ENCODE results near the gene OR10A6. TPM values are rescaled to one million over a fixed set of nuclear protein-coding genes. Genes with fewer than 3 reads are reported as not detected.

OR10A6 gene
- total RNA-seq, 4 donors from 2014 or later, result not detected

GRCh38 chr11:7964873-7965272 lies 33.8 kb upstream of the OR10A6 start:
- no peak overlapping the region for H3K4me3 ChIP-seq
- H3K9me3 ChIP-seq, result no peaks in the 10 kb centered on the region
- H3K36me3 ChIP-seq, result no peaks in the 10 kb centered on the region
- H3K27ac ChIP-seq, result no peak overlapping the region
- no peak for DNase-seq
- no peaks in the 10 kb centered on the region for H3K27me3 ChIP-seq
- TF ChIP-seq POLR2A (IDR thresholded peaks at IDR 0.05) (no peak), CTCF (IDR thresholded peaks at IDR 0.05) (no peak)
- H3K4me1 ChIP-seq, result no peaks in the 10 kb centered on the region
- intact Hi-C loops (cut with DNase I; ENCODE audit: low total_unique reads), result no loop called here

GRCh38 chr11:7964261-7964660 lies 33.2 kb upstream of the OR10A6 start:
- intact Hi-C loops (cut with DNase I; ENCODE audit: low total_unique reads), result no loop called here
- no peaks in the 10 kb centered on the region for H3K36me3 ChIP-seq
- H3K9me3 ChIP-seq, result no peaks in the 10 kb centered on the region
- H3K27me3 ChIP-seq, result no peaks in the 10 kb centered on the region
- H3K4me3 ChIP-seq, result no peak overlapping the region
- DNase-seq, result no peak
- no peak for TF ChIP-seq POLR2A (IDR thresholded peaks at IDR 0.05)
- no peak for TF ChIP-seq CTCF (IDR thresholded peaks at IDR 0.05)
- no peak overlapping the region for H3K27ac ChIP-seq
- no peaks in the 10 kb centered on the region for H3K4me1 ChIP-seq

- Histone ChIP-seq H3K4me3 (no peak overlapping the region), H3K4me1 (no peaks in the 10 kb centered on the region), H3K27me3 (no peaks in the 10 kb centered on the region), H3K36me3 (no peaks in the 10 kb centered on the region), H3K9me3 (no peaks in the 10 kb centered on the region), H3K27ac (no peak overlapping the region)
- no peak for TF ChIP-seq POLR2A (IDR thresholded peaks at IDR 0.05)
- TF ChIP-seq CTCF (IDR thresholded peaks at IDR 0.05), result no peak
- no peak for DNase-seq
- intact Hi-C loops (cut with DNase I; ENCODE audit: low total_unique reads), result no loop called here
Observed at GRCh38 chr11:7955191-7955590, 24.1 kb upstream of the OR10A6 start.

GRCh38 chr11:7949934-7950333 lies 18.9 kb upstream of the OR10A6 start:
- Histone ChIP-seq H3K4me1 (no peaks in the 10 kb centered on the region), H3K27me3 (no peaks in the 10 kb centered on the region), H3K36me3 (no peaks in the 10 kb centered on the region), H3K27ac (no peak overlapping the region), H3K4me3 (no peak overlapping the region), H3K9me3 (no peaks in the 10 kb centered on the region)
- intact Hi-C loops (cut with DNase I; ENCODE audit: low total_unique reads), result no loop called here
- no peak for DNase-seq
- TF ChIP-seq CTCF (IDR thresholded peaks at IDR 0.05), result no peak
- TF ChIP-seq POLR2A (IDR thresholded peaks at IDR 0.05), result no peak

- intact Hi-C loops (cut with DNase I; ENCODE audit: low total_unique reads), result no loop called here
- no peak for DNase-seq
- Histone ChIP-seq H3K27me3 (no peaks in the 10 kb centered on the region), H3K9me3 (peaks cover 0 to 7% of the 10 kb centered on the region in 2 donors), H3K27ac (no peak overlapping the region), H3K4me1 (no peaks in the 10 kb centered on the region), H3K36me3 (no peaks in the 10 kb centered on the region), H3K4me3 (no peak overlapping the region)
- TF ChIP-seq POLR2A (IDR thresholded peaks at IDR 0.05) (no peak), CTCF (IDR thresholded peaks at IDR 0.05) (no peak)
Observed at GRCh38 chr11:7944123-7944522, 13.1 kb upstream of the OR10A6 start.

Data from uterus (tissue), 4 donors.